SU-DHL-6 (cell line): ENCODE measurements around the gene PFN1.

Source experiments
- H2AFZ ChIP-seq: fragments of 200-600 bp; sonication (generic); 2 replicates; pipeline ENCODE4 v1.6.1; 2014; ENCODE audit warnings: low read depth, mild to moderate bottlenecking, moderate library complexity, mixed read lengths, antibody characterized with exemption, low read length; ENCODE audit not compliant: severe bottlenecking
- H3F3A ChIP-seq: fragments of 200-600 bp; shearing (Covaris generic); 2 replicates; pipeline ENCODE4 v1.6.0; 2016; ENCODE audit warnings: antibody characterized with exemption, mild to moderate bottlenecking; ENCODE audit not compliant: insufficient read depth
- H3K27ac ChIP-seq: fragments of 200-600 bp; sonication (generic); 2 replicates; pipeline ENCODE4 v1.5.1; 2016; ENCODE audit warnings: low read depth, mild to moderate bottlenecking, low read length, moderate library complexity, mixed read lengths
- H3K27me3 ChIP-seq: fragments of 200-600 bp; sonication (generic), shearing (Covaris generic); 2 replicates; pipeline ENCODE4 v1.6.0; 2014; ENCODE audit warnings: mild to moderate bottlenecking, low read length
- H3K36me3 ChIP-seq: fragments of 200-600 bp; sonication (generic); 2 replicates; pipeline ENCODE4 v1.6.1; 2014; ENCODE audit warnings: mild to moderate bottlenecking, low read length, mixed read lengths
- H3K4me2 ChIP-seq: fragments of 300-600, 200-600 bp; shearing (Covaris generic), sonication (generic); 2 replicates; pipeline ENCODE4 v1.6.0; 2014; ENCODE audit warnings: low read length, low read depth, mild to moderate bottlenecking; ENCODE audit not compliant: poor library complexity, severe bottlenecking
- H3K4me3 ChIP-seq: fragments of 200-600 bp; sonication (generic); 2 replicates; pipeline ENCODE4 v1.5.1; 2014; ENCODE audit warnings: antibody characterized with exemption, low read length, mild to moderate bottlenecking, mixed read lengths; ENCODE audit not compliant: insufficient read depth, poor library complexity, severe bottlenecking
- H3K79me2 ChIP-seq: fragments of 200-600 bp; sonication (generic); 2 replicates; pipeline ENCODE4 v1.6.1; 2014; ENCODE audit warnings: mild to moderate bottlenecking, low read length, moderate library complexity; ENCODE audit not compliant: insufficient read depth
- H3K9ac ChIP-seq: fragments of 200-600 bp; sonication (generic); 2 replicates; pipeline ENCODE4 v1.7.0; 2014; ENCODE audit warnings: mild to moderate bottlenecking, low read length
- H3K9me2 ChIP-seq: fragments of 200-600 bp; sonication (generic); replicated peaks from 2 replicates; pipeline ENCODE4 v1.6.1; 2014; ENCODE audit warnings: low read length; ENCODE audit not compliant: insufficient read depth
- H3K9me3 ChIP-seq: fragments of 200-600 bp; sonication (generic); 2 replicates; pipeline ENCODE4 v1.6.1; 2014; ENCODE audit warnings: low read length, mixed read lengths; ENCODE audit not compliant: insufficient read depth
- H4K20me1 ChIP-seq: fragments of 200-600 bp; sonication (generic); 2 replicates; pipeline ENCODE4 v1.6.1; 2014; ENCODE audit warnings: low read depth, mild to moderate bottlenecking, antibody characterized with exemption, low read length, moderate library complexity, mixed read lengths
- CTCF ChIP-seq: fragments of 200-600 bp; sonication (generic); IDR thresholded peaks from one replicate; pipeline ENCODE4 v1.5.1; 2017; ENCODE audit warnings: antibody characterized with exemption, mild to moderate bottlenecking, low read length, moderate library complexity; ENCODE audit not compliant: insufficient read depth, poor library complexity, severe bottlenecking
- EZH2phosphoT487 ChIP-seq: fragments of 200-600 bp; sonication (generic), shearing (Covaris generic); conservative IDR thresholded peaks from 2 replicates; pipeline ENCODE4 v1.6.1; 2018; ENCODE audit warnings: mild to moderate bottlenecking, antibody characterized with exemption, low read length, moderate library complexity, mixed read lengths

PFN1 gene

GRCh38 chr17:4902540-4902939 lies 45.8 kb downstream of the PFN1 start:
- H3F3A ChIP-seq, result peaks cover 5% of the 10 kb centered on the region; the same call in 1 of the 2 replicates
- H3K36me3 ChIP-seq, result no peaks in the 10 kb centered on the region
- no peaks in the 10 kb centered on the region for H3K9me3 ChIP-seq
- no peak overlapping the region for H3K9ac ChIP-seq
- no peak overlapping the region for H3K4me3 ChIP-seq
- no peak overlapping the region for H2AFZ ChIP-seq
- no peaks in the 10 kb centered on the region for H3K27me3 ChIP-seq
- H3K9me2 ChIP-seq, result no peaks in the 10 kb centered on the region
- no peak for TF ChIP-seq CTCF
- TF ChIP-seq EZH2phosphoT487, result no peak
- no peak overlapping the region for H3K4me2 ChIP-seq
- H4K20me1 ChIP-seq, result no peaks in the 10 kb centered on the region
- H3K79me2 ChIP-seq, result no peaks in the 10 kb centered on the region
- H3K27ac ChIP-seq, result no peak overlapping the region

- Histone ChIP-seq H3F3A (peaks cover 5% of the 10 kb centered on the region; the same call in 1 of the 2 replicates), H3K9me2 (no peaks in the 10 kb centered on the region), H3K9ac (no peak overlapping the region), H3K9me3 (no peaks in the 10 kb centered on the region), H3K27ac (no peak overlapping the region), H3K4me2 (no peak overlapping the region), H3K27me3 (no peaks in the 10 kb centered on the region), H4K20me1 (no peaks in the 10 kb centered on the region), H3K4me3 (no peak overlapping the region), H3K36me3 (no peaks in the 10 kb centered on the region), H3K79me2 (no peaks in the 10 kb centered on the region), H2AFZ (no peak overlapping the region)
- TF ChIP-seq EZH2phosphoT487 (no peak), CTCF (no peak)
Measured at GRCh38 chr17:4901648-4902344, 46.5 kb downstream of the PFN1 start.

GRCh38 chr17:4901108-4901647 lies 47.2 kb downstream of the PFN1 start:
- H3K27me3 ChIP-seq, result no peaks in the 10 kb centered on the region
- H3K4me2 ChIP-seq, result no peak overlapping the region
- H3K9me3 ChIP-seq, result no peaks in the 10 kb centered on the region
- H3K9me2 ChIP-seq, result no peaks in the 10 kb centered on the region
- TF ChIP-seq CTCF, result no peak
- TF ChIP-seq EZH2phosphoT487, result no peak
- H3K4me3 ChIP-seq, result no peak overlapping the region
- H2AFZ ChIP-seq, result no peak overlapping the region
- H3K36me3 ChIP-seq, result no peaks in the 10 kb centered on the region
- peaks cover 5% of the 10 kb centered on the region; the same call in 1 of the 2 replicates for H3F3A ChIP-seq
- no peak overlapping the region for H3K27ac ChIP-seq
- H3K9ac ChIP-seq, result no peak overlapping the region
- no peaks in the 10 kb centered on the region for H3K79me2 ChIP-seq
- no peaks in the 10 kb centered on the region for H4K20me1 ChIP-seq
